Stimulated activated memory B cell treated with anti-CD40 and anti-IgM and Interleukin-4, amounts not matched to agents 10 μg/mL and 1 μg/mL and 100 μg/mL, for 72 hours (primary cell): ENCODE results near the gene SLC24A5.
A peak's percentile ranks its signal among the peaks of the same experiment; 100 is the strongest.

Experiments used
- ATAC-seq: fragments of 150-1000 bp; cut with Tn5 transposase; 2 replicates; pipeline ENCODE4 v1.10.0; 2021
- H3K27ac Mint-ChIP-seq: one replicate; pipeline ENCODE4 v1.8.0; 2022; ENCODE audit warnings: mild to moderate bottlenecking, mixed read lengths
- H3K27me3 Mint-ChIP-seq: one replicate; pipeline ENCODE4 v1.8.0; 2022; ENCODE audit warnings: mixed read lengths
- H3K36me3 Mint-ChIP-seq: one replicate; pipeline ENCODE4 v1.8.0; 2022; ENCODE audit warnings: mixed read lengths
- H3K4me1 Mint-ChIP-seq: one replicate; pipeline ENCODE4 v1.8.0; 2022; ENCODE audit warnings: mixed read lengths
- H3K4me3 Mint-ChIP-seq: one replicate; pipeline ENCODE4 v1.8.0; 2022; ENCODE audit warnings: mild to moderate bottlenecking, moderate library complexity, mixed read lengths
- H3K9me3 Mint-ChIP-seq: one replicate; pipeline ENCODE4 v1.8.0; 2022; ENCODE audit warnings: mixed read lengths

Gene SLC24A5

GRCh38 chr15:48191574-48192225, 70.9 kb downstream of the SLC24A5 start, which contains the start of gene CTXN2:
Gene CTXN2, plus strand, starts transcription at chr15:48191665. Its CDS starts 9,636 bp downstream, at chr15:48201301.
- Mint-ChIP-seq H3K27ac (no peak within 1 kb of the TSS), H3K4me1 (no peaks in the 10 kb centered on the region), H3K27me3 (peaks cover 44% of the 10 kb centered on the region), H3K4me3 (peak within 1 kb of the TSS; percentile 37), H3K36me3 (no peaks in the 10 kb centered on the region), H3K9me3 (no peaks in the 10 kb centered on the region)
- ATAC-seq: no peak
